Chondrocyte (in vitro differentiated cells): ENCODE data around the gene PEX11B. TPM values are rescaled to one million over a fixed set of nuclear protein-coding genes. Genes with fewer than 3 reads are reported as not detected.

ENCODE experiments used
- DNase-seq: peaks from one replicate; pipeline ENCODE4 v3.0.0; 2021; ENCODE audit warnings: mixed read lengths, low spot score
- H3K27ac Mint-ChIP-seq: one replicate; pipeline ENCODE4 v1.8.0; 2021; ENCODE audit warnings: mild to moderate bottlenecking, moderate library complexity, mixed read lengths; ENCODE audit not compliant: unreplicated experiment
- H3K27me3 Mint-ChIP-seq: 2 replicates; pipeline ENCODE4 v1.8.0; 2021; ENCODE audit warnings: low read depth, mixed read lengths
- H3K36me3 Mint-ChIP-seq: 2 replicates; pipeline ENCODE4 v1.8.0; 2021; ENCODE audit warnings: low read depth, mixed read lengths
- H3K4me1 Mint-ChIP-seq: 2 replicates; pipeline ENCODE4 v1.8.0; 2021; ENCODE audit warnings: low read depth, mild to moderate bottlenecking, mixed read lengths
- H3K4me3 Mint-ChIP-seq: one replicate; pipeline ENCODE4 v1.8.0; 2021; ENCODE audit warnings: mild to moderate bottlenecking, moderate library complexity, mixed read lengths; ENCODE audit not compliant: unreplicated experiment
- H3K9me3 Mint-ChIP-seq: 2 replicates; pipeline ENCODE4 v1.8.0; 2021; ENCODE audit warnings: low read depth, mixed read lengths
- total RNA-seq: library from RNA; stranded (reverse); gene quantifications from 3 replicates; pipeline ENCODE4 v1.2.1, GENCODE V29; 2021
- TF ChIP-seq, protein P1 (sequence below): fragments of 200-600 bp; sonication (generic); IDR thresholded peaks from 2 replicates; pipeline ENCODE4 v1.5.0; 2021; ENCODE audit warnings: antibody characterized with exemption, mild to moderate bottlenecking, moderate library complexity

The PEX11B gene
- total RNA-seq, 1 donor from 2014 or later = 29.9 TPM

DNA sequence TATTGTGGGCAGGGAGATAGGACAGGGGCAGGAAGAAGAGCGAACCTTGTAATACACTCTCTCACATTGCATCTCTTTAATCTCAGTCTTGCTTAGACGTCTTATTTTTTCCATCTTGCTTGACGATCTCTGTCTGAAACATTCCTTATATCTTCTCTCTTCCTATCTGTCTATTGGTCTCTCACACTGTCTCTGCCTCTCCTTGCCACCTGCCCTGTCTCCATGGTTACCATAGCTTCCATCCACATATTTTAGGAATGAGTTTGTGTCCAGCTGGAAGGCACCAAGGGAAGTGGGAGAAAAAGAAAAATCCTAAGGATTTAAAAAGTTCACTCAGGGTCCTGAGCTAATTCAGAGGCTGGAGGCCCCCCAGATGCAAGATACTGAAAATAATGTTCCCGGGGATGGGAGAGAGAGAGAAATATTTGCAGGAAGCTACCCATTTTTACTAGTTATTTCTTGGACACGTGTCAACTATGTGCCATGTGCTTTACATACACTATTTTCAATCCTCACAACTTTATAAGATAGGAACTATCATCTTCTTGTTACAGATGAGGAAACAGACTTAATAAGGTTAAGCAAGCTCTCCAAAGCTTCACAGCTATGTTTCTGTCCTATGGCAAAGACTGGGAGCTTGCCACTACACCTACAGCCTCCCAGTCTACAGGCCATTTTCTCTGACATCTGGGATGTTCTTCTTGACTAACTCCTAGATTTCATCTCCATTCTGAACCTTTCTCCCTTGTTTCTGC is 44.9 kb upstream of the PEX11B start:
- Mint-ChIP-seq H3K4me1 (peaks cover 57% of the 10 kb centered on the region), H3K36me3 (peaks cover 2% of the 10 kb centered on the region), H3K9me3 (peaks cover 3% of the 10 kb centered on the region), H3K27ac (peak overlapping the region; percentile 97), H3K4me3 (peak overlapping the region; percentile 88), H3K27me3 (no peaks in the 10 kb centered on the region)
- TF ChIP-seq, protein P1, sequence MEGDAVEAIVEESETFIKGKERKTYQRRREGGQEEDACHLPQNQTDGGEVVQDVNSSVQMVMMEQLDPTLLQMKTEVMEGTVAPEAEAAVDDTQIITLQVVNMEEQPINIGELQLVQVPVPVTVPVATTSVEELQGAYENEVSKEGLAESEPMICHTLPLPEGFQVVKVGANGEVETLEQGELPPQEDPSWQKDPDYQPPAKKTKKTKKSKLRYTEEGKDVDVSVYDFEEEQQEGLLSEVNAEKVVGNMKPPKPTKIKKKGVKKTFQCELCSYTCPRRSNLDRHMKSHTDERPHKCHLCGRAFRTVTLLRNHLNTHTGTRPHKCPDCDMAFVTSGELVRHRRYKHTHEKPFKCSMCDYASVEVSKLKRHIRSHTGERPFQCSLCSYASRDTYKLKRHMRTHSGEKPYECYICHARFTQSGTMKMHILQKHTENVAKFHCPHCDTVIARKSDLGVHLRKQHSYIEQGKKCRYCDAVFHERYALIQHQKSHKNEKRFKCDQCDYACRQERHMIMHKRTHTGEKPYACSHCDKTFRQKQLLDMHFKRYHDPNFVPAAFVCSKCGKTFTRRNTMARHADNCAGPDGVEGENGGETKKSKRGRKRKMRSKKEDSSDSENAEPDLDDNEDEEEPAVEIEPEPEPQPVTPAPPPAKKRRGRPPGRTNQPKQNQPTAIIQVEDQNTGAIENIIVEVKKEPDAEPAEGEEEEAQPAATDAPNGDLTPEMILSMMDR = no peak
- no peak for DNase-seq

DNA sequence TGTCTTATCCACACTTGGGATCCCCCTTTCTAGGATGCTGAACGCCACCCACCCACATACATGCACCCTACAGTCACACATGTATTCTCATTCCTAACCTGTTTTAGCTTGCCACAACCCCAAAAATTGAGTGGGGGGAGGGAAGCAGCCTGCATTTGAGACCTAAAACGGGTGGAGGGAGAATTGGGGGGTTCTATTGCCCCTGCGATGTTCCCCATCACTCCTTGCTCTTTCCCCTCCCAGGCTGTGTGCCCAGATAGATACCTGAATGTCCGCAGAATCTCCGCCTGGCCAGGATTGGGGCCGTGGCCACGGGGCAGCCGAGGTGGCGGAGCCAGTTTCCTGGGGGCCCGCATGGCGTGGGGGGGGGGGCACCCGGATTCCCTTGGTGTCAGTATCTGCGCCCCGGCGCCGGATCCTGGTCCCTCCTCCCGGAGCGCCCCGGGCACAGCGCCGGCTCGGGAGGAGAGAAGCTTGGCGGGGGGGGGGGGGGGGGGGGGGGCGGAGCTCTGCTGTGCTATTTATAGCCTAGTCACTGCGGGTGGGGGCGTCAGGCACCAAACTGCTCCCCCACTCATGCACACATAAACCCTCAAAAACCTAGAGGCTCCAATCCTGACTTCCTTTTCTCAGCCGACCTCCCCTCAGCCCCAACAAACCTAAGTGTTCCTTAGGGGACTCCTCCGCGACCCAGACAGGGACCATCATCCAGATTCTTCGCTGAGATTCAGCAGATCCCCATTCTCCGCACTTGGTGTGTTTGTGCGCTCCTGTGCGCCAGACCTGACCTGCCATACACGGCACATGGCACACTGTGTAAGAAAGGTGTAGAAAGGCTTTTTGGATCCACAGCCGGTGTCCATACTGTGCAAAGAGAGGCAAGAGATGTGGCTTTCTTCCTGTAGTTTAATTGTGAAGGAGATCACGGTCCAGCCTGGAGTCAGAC is 43.9 kb upstream of the PEX11B start:
- DNase-seq = no peak
- TF ChIP-seq, protein P1 = no peak
- H3K4me3 Mint-ChIP-seq = peak overlapping the region; percentile 84
- peaks cover 1% of the 10 kb centered on the region for H3K9me3 Mint-ChIP-seq
- H3K27ac Mint-ChIP-seq = peak overlapping the region; percentile 97
- peaks cover under 1% of the 10 kb centered on the region for H3K36me3 Mint-ChIP-seq
- peaks cover 63% of the 10 kb centered on the region for H3K4me1 Mint-ChIP-seq
- no peaks in the 10 kb centered on the region for H3K27me3 Mint-ChIP-seq

DNA sequence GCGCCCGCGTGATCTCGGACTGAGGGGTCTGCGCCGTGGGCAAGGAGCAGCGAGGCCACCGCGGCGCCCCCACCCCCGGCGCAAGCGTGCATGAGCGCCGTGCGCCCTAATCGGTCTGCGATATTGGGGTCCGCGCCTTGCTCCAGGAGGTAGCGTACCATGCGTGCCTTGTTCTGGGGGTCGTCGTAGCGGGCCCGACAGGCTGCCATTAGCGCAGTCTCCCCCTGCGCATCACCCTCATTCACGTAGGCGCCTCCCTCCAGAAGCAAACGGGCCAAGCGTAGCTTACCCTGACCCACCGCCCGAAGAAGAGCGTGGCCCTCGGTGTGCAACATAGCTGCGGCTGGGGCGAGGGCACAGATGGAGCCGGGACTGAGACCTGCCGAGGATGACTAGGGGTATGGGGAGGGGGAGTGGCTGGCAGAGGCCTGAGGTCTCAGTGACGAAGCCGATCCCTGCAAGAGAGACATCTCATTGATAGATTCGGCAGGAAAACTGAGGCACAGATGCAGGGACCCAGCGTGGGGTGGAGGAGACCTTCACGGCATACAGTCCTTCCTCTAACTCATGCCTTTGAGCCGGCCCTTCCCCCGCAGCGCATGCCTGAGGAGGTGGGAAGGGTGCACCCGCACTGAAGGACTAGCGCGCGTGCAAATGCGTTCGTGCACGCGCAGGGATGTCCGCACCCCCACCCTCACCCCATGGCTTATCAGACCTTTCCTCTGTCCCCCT is 43.1 kb upstream of the PEX11B start:
- TF ChIP-seq, protein P1 = no peak
- Mint-ChIP-seq H3K27me3 (no peaks in the 10 kb centered on the region), H3K36me3 (no peaks in the 10 kb centered on the region), H3K27ac (peak overlapping the region; percentile 57), H3K4me3 (peak overlapping the region; percentile 84), H3K4me1 (peaks cover 70% of the 10 kb centered on the region), H3K9me3 (no peaks in the 10 kb centered on the region)
- no peak for DNase-seq

DNA sequence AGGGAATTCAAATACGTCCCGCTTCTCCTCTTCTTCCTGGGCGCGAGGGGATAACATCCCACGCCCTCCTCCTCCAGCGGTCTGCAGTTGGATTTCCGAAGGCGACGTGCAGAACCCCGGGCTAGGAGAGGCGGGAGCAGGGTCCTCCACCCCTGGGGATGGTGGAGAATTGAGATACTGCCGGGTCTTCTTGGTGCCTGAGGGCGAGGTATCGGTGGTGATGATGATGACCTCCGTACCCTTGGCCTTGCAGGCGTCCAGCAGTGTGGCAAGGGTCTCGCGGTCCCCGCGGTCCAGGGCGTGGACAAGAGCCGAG is 42.5 kb upstream of the PEX11B start:
- Mint-ChIP-seq H3K9me3 (no peaks in the 10 kb centered on the region), H3K27ac (peak overlapping the region; percentile 83), H3K4me3 (peak overlapping the region; percentile 84), H3K27me3 (no peaks in the 10 kb centered on the region), H3K4me1 (peaks cover 75% of the 10 kb centered on the region), H3K36me3 (no peaks in the 10 kb centered on the region)
- DNase-seq = no peak
- TF ChIP-seq, protein P1 = no peak
